Measurements from ENCODE around the gene SIAH1.

DNA sequence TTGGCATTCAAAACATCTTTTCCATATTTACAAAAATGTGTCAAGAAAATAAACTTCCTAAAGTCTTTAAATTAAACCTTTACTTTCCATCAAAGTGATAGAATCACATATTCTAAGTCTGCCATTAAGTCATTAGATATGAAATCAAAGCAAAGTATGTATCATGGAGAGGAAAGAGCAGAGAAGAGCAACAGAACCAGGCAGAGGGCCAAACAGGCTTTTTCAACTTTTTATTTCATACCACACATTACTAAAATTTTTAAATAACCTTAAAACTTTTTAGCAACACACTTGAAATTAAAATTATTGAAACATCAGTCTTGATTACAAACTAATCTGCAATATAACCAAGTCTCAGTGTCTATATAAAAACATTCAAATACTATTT lies 13.8 kb downstream of the SIAH1 start:
- no peak for TF ChIP-seq EZH2 (IDR thresholded peaks at IDR 0.05; ENCODE audit: low read length)
- TF ChIP-seq, protein P1, sequence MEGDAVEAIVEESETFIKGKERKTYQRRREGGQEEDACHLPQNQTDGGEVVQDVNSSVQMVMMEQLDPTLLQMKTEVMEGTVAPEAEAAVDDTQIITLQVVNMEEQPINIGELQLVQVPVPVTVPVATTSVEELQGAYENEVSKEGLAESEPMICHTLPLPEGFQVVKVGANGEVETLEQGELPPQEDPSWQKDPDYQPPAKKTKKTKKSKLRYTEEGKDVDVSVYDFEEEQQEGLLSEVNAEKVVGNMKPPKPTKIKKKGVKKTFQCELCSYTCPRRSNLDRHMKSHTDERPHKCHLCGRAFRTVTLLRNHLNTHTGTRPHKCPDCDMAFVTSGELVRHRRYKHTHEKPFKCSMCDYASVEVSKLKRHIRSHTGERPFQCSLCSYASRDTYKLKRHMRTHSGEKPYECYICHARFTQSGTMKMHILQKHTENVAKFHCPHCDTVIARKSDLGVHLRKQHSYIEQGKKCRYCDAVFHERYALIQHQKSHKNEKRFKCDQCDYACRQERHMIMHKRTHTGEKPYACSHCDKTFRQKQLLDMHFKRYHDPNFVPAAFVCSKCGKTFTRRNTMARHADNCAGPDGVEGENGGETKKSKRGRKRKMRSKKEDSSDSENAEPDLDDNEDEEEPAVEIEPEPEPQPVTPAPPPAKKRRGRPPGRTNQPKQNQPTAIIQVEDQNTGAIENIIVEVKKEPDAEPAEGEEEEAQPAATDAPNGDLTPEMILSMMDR (optimal IDR thresholded peaks at IDR 0.05 in 1 of 3, IDR thresholded peaks at IDR 0.05 in 1 of 3, conservative IDR thresholded peaks at IDR 0.05 in 1 of 3; ENCODE audit: extremely low read depth in 1 of 3, insufficient read depth in 2 of 3, low read length in 3 of 3), result no peak
